ENCODE data around the gene MUSTN1.

The MUSTN1 gene

DNA sequence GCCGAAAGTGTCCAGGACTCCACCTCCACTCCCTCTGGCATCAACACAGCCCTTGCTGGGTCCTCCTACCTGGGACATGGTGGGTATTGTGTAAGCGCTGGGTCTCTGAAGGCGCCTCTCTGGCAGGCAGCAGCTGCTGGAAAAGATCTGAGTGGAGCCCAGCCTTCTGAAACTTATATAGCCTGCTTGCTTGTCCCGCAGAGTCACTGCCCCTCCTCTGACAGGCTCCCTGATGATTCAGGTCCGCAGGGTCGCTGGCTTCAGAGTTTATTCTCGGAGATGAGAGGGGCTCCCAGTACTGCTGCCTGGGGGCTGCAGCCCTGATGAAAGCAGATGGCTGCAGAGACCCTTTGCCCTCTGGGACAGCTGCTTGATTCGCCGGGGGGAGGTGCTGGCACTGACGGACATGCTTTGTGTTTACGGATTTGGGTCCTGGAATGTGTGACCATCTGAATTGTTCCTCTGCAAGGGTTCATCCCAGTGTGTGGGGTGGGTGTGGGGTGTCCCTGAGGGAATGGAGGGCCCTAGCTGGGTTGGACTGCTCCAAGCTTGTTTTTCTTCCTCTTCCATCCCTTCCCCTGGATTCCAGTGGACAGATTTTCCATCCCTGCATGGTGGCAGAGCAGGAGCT is at the start of gene MUSTN1:
TSS of gene MUSTN1 (minus strand) at position 149 of the 631 bp plus-strand sequence. CDS start at position 78, 71 bp downstream.
- DNase-seq (ENCODE audit: low read depth in 2 of 2): no peak

GRCh38 chr3:52882377-52882776 is 47.6 kb upstream of the MUSTN1 start:
- no peak for DNase-seq (ENCODE audit: low read depth in 2 of 2)

- DNase-seq (ENCODE audit: low read depth in 2 of 2): no peak
Observed at GRCh38 chr3:52881871-52882270, 47.1 kb upstream of the MUSTN1 start.

- DNase-seq (ENCODE audit: low read depth in 2 of 2): no peak
Observed at GRCh38 chr3:52880474-52880873, 45.7 kb upstream of the MUSTN1 start.

DNA sequence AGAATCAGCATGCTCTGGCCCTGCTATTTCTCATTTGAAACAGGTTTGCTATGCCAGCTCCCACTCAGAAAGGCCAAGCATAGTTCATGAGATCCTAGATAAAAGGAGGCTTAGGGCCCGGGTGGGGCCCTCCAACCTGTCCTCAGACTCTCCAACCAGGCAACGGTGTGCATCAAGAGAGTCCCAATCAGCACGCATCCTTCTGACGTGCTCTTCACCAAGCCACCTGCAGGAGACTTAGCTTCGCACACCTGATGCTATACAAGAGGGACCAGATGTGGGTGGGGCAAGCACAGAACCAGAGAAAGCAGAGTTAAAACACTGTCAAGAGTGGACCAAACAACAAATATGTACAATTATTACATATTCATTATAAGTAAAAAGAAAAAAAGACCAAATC is 45.2 kb upstream of the MUSTN1 start:
- no peak for DNase-seq (ENCODE audit: low read depth in 2 of 2)

DNA sequence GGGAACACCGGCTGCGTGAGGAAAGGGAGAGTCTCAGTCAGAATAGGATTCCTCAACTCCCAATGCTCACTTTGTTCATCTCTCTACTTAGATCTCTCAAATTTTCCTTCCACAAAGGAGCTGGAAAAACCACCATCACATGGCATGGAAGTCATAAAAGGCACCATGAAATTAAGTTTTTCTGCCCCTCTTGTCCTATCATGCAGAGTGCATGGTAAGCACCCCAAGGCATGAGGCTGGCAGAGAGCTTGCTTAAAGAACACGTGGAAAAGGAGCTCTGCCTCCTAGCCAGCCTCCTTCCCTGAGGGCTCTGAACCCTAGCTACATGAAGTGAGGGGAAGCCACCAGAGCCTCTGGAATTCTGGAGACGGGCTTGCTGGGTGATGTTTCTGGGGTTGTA is 44.8 kb upstream of the MUSTN1 start:
- DNase-seq (ENCODE audit: low read depth in 2 of 2): no peak

DNA sequence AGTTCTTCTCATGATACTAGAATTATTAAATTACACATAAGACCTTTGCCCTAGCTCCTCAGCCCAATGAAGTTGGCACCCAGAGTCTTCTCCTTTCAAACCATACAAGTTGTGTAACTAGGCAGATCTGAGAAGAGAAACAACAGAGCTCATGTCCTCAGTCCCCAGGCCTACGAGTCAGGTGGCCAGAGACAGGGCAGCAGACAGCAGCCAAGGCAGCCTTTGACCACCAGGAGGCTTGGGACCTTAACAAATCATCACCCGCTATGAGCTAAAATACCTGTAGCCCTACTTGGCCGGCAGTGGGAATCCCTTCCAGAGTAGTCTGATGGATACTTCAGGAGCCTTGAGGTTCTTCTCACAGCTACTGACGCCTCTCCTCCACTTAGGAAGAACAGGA is 44.3 kb upstream of the MUSTN1 start:
- DNase-seq (ENCODE audit: low read depth in 2 of 2): no peak

GRCh38 chr3:52877085-52877484 is 42.3 kb upstream of the MUSTN1 start:
- no peak for DNase-seq (ENCODE audit: low read depth in 2 of 2)

DNA sequence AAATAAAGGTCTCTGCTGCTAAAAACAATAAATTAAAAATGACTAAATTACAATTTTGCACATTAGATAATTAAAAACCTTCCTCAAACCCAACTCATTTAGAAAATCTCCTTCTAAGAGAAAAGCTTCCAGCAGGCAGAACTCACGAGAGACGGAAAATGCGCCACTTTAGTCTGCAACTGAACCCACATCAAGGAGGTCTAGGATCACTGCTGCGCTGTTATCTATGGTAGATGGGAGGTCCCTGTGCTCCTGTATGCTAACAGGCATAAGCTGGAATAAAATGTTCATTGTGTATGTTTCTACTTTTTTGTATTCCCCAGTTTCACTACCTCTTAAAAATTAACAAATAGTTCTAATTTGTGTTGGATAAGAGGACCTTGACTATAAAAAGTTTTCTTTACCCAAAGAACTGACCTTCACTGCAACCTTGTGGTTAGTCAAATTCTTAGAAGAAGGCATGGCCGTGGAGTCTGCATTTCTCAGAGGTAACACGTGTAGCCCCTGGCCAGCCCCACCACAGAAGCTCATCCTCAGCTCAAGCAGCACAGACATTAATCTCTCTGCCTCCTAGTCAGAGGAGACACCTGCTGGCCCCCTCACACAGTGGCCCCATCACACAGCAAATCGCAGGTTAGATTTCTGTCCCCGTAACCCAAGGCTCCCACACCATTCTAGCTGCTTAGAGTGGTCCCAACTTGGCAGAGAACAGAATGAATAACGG is 40.2 kb upstream of the MUSTN1 start:
- DNase-seq (ENCODE audit: low read depth in 2 of 2): no peak

DNA sequence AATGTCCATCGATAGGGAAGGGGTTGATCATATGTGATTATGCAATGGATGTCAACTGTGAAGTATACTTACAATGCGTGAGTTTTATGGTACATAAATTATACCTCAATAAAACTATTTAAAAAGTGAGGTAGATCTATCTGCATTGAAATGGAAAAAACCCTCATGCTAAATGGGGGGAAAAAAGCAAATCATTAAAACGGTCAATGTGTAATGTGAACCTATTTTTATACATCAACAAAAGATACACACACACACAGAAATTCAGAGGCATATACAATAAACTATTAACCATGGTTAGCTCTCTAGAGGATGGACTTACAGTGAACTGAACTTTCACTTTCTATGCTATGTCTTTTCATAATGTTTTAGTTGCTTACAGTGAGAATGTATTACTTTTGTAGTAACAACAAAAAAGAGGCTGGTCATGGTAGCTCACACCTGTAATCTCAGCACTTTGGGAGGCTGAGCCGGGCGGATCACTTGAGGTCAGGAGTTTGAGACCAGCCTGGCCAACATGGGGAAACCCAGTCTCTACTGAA is 39.4 kb upstream of the MUSTN1 start:
- DNase-seq (ENCODE audit: low read depth in 2 of 2): no peak

- DNase-seq (ENCODE audit: low read depth in 2 of 2): no peak
Observed at GRCh38 chr3:52873433-52874159, 38.8 kb upstream of the MUSTN1 start.

GRCh38 chr3:52872245-52872644 is 37.4 kb upstream of the MUSTN1 start:
- DNase-seq (ENCODE audit: low read depth in 2 of 2): no peak

DNA sequence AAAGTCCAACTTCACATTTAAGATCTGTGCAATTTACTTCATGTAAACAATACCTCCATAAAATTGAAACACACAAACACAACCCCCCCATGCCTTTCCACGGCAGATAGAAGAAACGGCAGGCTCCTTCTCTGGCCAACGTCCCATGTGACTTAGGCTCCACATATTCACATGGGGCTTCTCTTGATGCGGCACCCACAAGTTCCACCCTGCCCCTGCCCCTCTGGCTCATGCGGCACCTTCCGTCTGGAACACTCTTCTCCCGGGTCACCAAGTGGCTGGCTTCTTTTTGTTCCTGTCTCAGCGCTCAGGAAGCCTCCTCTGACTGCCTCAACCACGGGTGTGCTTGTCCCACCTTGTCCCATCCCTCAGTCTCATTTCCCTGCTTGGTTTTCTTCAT is 36.9 kb upstream of the MUSTN1 start:
- no peak for DNase-seq (ENCODE audit: low read depth in 2 of 2)

GRCh38 chr3:52870471-52870870 is 35.7 kb upstream of the MUSTN1 start:
- no peak for DNase-seq (ENCODE audit: low read depth in 2 of 2)

- no peak for DNase-seq (ENCODE audit: low read depth in 2 of 2)
Observed at GRCh38 chr3:52866427-52866826, 31.6 kb upstream of the MUSTN1 start.

DNA sequence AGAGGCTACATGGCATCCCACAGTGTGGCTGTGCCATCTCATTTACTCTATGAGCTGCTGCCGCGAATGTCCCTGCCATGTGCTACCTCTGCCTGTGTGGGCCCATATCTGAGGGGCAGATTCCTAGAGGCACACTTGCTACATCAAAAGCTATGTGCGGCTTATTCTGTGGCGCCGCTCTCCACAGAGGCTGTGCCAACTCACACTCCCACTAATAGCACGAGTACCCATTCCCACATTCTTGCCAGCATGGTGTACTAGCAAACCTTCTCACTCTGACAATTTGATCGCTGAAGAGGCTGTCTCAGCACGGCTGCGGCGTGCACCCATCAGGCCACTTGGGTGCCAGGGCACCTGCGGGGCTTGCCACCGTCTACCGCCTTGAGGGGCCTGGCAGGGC is 31.2 kb upstream of the MUSTN1 start:
- DNase-seq (ENCODE audit: low read depth in 2 of 2): no peak

DNA sequence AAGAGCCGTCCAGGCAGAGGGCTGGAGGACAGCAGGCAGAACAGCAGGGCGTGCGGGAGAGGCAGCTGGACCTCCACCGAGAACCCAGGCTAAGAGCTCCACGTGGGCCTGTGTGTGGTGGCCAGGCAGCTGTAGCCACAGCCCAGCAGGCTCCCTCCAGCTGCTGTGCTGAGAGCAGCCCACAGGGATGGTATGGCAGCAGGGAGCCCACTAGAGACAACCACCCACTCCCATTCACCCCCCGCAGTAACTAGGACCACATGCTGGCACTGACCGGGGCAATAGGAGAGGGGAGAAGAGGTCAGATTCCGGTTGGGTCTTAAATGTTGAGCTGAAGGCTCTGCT is 25.6 kb upstream of the MUSTN1 start:
- DNase-seq (ENCODE audit: low read depth in 2 of 2): no peak

DNA sequence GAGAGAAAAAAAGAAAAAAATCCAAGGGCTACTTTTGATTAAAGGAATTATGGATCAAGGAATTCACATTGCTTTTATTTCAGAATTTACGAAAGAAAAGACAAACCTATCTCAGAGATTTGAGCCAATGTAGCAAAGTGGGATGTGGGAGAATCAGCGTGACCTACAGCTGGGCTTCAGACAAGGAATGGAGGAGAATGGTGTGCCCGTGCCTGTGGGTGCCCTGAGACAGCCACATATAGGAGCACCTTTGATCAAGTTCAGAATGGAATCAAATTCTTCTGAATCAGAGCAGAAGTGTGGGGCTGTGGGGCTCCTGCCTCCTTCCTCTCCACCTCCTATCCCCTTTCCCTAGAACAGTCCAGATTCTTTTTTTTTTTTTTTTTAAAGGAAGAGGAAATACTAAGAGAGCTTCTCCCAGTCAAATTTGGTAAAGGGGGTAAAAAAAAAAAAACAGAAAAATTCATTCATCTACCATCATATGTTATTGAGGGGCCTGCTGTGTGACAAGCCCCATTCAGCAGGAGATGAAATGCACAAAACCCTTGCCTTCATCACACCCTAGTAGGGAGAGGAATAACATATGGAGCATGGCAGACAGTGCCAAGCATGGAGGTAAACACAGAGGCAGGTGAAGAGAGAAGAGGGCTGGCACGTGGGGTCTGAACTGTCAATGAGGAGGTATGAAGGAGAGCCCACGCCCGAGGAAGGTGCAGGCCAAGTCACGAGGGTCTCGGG is 25.0 kb upstream of the MUSTN1 start:
- no peak for DNase-seq (ENCODE audit: low read depth in 2 of 2)

DNA sequence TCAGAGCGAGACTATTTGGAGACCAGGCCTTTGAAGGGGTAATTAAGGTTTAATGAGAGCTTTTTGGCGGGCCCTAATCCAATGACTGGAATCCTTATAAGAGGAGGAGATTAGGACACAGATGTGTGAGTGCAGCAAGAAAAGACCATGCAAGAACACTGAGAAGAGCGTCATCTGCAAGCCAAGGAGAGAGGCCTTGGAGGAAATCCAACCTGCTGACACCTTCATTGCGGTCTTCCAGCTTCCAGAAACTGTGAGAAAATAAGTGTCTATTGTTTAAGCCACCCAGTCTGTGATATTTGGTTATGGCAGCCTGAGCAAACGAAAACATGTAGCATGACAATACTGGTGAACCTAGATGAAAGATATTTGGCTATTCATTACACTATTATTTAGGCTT is 23.0 kb upstream of the MUSTN1 start:
- no peak for DNase-seq (ENCODE audit: low read depth in 2 of 2)

GRCh38 chr3:52857133-52857532 is 22.3 kb upstream of the MUSTN1 start:
- DNase-seq (ENCODE audit: low read depth in 2 of 2): no peak

- no peak for DNase-seq (ENCODE audit: low read depth in 2 of 2)
Observed at GRCh38 chr3:52856666-52857065, 21.8 kb upstream of the MUSTN1 start.

DNA sequence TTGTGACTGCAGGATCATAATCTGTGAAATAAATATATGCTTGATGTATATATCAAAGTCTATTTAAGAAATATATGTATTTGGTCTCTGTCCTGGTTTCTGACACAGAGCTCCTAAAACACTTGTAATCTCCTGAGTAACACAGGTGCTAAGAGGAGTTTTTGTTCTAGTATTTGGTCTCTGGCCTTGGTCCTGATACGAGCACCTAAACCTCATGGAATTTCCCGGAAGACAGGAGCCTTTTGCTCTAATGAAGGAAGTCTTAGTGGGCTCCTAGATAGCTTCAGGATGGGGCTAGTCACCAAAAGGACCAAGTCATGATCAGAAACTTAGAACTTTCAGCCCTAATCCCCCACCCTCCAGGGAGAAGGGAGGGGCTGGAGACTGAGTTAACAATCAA is 19.2 kb upstream of the MUSTN1 start:
- DNase-seq (ENCODE audit: low read depth in 2 of 2): no peak
